HCT116 (cell line): Measurements from ENCODE around the gene IRF8.

Experiments used
- CEBPB ChIP-seq: IDR thresholded peaks from 2 replicates; pipeline ENCODE4 v1.6.1; 2012; ENCODE audit warnings: low read depth
- CTCF ChIP-seq, 3 experiments: fragments of 200-600 bp in 1 of 3; sonication (generic) in 1 of 3; IDR thresholded peaks in 2 of 3; conservative IDR thresholded peaks in 1 of 3; 2 replicates each; pipeline ENCODE4 v1.5.1; 2012 to 2017; ENCODE audit warnings: low read depth in 2 of 3, low read length in 2 of 3, antibody characterized with exemption in 1 of 3, borderline replicate concordance in 1 of 3, control low read depth in 1 of 3, mild to moderate bottlenecking in 1 of 3, mixed read lengths in 1 of 3, mixed run types in 1 of 3, moderate library complexity in 1 of 3; ENCODE audit not compliant: insufficient read depth in 1 of 3
- POLR2A ChIP-seq: IDR thresholded peaks from 2 replicates; pipeline ENCODE4 v1.7.0; 2011; ENCODE audit warnings: borderline replicate concordance; ENCODE audit not compliant: insufficient read depth, insufficient read length; ENCODE audit errors: extremely low read depth
- SIN3A ChIP-seq: IDR thresholded peaks from 2 replicates; pipeline ENCODE4 v1.6.1; 2012; ENCODE audit warnings: low read depth
- TF ChIP-seq, protein P1 (sequence below): IDR thresholded peaks from 2 replicates; pipeline ENCODE4 v1.6.1; 2012
- TF ChIP-seq, protein P2 (sequence below): IDR thresholded peaks from 2 replicates; pipeline ENCODE4 v1.6.1; 2012

DNA sequence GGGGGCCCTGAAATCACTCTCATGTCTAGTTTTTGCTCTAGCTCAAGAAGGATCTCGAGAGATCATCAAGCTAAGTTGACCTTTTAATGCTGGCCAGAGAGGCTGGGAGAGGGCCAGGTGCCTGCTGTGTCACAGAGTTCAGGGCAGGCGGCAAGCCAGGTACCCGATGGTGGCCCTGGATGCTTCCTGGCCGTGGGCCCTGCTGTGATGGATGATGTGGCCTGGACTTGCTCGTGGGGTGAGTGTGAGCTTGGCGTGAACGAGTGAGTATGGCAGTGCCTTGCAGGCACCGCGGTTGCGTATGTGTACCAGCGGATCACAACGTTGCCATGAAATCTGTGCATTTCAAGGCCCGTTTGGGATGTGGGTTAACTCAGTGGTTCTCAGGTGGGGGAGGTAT lies 7.4 kb downstream of the IRF8 start:
- TF ChIP-seq SIN3A (no peak), CTCF (IDR thresholded peaks at IDR 0.05 in 2 of 3, conservative IDR thresholded peaks at IDR 0.05 in 1 of 3; ENCODE audit: borderline replicate concordance in 1 of 3, insufficient read depth in 1 of 3, low read depth in 2 of 3, low read length in 2 of 3) (no peak), POLR2A (no peak), CEBPB (no peak)
- TF ChIP-seq, protein P1, sequence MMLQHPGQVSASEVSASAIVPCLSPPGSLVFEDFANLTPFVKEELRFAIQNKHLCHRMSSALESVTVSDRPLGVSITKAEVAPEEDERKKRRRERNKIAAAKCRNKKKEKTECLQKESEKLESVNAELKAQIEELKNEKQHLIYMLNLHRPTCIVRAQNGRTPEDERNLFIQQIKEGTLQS, result no peak
- TF ChIP-seq, protein P2, sequence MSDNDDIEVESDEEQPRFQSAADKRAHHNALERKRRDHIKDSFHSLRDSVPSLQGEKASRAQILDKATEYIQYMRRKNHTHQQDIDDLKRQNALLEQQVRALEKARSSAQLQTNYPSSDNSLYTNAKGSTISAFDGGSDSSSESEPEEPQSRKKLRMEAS, result no peak
